ENCODE data around the gene MYLK.

The MYLK gene

DNA sequence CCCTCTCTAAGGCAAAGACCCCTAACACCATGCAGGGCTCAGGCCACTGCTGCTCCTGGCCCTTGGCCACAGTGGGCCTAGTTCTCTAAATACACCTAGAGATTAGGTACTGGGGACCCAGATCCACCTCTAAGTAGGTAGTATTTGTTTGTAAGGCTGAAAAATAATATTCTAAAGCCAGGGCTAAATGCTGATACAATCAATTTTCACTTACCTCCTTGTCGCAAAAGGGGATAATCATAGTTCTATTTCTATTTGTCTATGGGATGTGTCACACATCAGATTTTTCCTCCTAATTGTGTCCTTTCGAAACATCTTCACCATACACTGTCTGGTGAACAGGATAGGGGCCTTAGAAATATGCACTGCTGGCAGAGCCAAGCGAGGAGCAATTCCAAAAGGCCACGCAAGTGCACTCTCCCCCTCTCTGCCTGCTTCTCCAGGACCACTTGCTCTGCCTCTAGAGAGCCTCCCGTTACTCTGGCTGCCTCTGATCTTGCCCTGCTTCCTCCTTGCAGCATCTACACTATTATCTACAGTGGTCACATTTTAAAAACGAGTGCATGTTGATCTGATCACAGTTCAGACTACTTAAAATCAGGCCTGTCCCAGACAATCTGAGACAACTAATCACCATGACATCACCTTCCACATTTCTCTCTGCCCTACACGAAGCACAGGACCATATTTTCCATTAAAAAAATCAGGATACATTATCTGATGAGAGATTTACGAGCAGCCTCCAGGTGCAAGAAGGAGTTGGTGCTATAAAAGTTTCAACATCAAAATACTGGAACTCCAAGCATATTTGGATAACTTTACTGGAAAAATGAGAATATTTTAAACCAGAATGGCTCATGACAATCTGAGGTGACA is 115.4 kb downstream of the MYLK start:
- DNase-seq: no peak

DNA sequence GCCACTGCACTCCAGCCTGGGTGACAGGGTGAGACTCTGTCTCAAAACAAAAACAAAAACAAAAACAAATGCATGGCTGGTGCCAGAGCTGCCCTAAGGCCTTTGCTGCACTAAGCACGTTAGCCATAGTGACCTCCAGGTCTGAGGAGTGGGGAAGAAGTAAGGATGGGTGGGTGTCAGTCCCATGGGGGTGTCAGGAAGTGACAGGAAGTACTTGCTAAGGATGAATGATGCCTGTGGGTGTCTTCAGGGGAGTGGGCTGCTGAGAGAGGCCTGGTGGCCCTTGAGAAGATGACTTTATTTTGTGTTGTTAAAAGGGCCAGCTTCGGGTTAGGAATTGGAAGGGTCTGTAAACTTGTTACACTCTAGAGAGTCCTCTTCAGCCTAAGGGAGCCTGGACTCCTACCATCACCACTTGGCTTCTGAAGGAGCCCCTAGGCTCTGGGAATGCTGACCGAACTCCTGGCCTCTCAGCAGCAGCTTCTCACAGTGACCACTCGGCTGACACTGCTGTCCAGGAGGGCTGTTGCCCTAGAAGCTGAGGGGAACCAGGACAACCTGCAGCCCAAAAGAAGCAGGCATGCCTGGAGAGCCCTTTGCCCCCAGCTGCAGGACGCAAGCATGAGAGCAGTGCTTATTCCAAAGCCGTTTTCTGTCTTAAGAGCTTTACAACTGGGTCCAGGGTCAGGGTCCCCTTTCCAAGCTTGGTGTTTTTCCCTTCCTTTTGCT is 116.4 kb downstream of the MYLK start:
- no peak for DNase-seq

GRCh38 chr3:123767009-123767372 is 117.1 kb downstream of the MYLK start:
- no peak for DNase-seq

GRCh38 chr3:123766193-123767008 is 117.7 kb downstream of the MYLK start:
- DNase-seq: no peak

DNA sequence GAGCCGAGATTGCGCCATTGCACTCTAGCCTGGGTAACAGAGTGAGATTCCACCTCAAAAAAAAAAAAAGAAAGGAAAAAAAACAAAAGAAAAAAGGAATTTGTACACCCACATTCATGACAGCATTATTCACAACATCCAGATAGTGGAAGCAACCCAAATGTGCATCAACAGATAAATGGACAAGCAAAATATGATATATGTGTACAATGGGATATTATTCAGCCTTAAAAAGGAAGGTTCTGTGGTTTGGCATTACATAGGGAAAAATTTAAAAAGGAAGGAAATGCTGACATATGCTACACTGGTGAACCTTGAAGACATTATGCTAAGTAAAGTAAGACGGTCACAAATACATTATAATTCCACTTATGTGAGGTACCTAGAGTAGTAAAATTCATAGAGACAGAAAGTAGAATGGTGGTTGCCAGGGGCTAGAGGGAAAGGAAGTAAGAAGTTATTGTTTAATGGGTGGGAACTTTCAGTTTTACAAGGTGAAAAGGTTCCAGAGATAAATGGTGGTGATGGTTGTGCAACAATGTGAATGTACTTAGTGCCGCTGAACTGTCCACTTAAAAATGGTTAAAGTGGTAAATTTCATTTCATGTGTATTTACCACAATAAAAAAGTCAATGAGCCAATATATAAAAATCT is 118.5 kb downstream of the MYLK start:
- no peak for DNase-seq

DNA sequence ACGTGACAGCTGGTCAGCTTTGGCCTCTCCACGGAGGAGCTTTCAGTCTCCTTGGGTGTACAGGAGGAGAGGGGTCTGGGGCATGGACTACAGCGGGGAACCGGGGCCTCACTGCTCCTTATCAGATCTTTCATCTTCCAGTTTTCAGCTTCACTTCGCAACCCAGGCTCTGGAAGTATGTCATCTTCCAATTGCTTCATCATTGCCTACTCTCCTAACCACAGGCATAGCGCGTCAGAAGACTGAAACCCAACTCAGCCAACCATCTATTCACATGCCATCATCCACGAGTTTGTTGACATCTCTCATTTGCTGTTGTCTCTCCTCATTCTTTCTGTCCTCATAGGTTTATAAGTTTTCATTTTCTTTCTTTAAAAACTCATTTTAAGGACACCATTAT is 119.5 kb downstream of the MYLK start:
- no peak for DNase-seq

DNA sequence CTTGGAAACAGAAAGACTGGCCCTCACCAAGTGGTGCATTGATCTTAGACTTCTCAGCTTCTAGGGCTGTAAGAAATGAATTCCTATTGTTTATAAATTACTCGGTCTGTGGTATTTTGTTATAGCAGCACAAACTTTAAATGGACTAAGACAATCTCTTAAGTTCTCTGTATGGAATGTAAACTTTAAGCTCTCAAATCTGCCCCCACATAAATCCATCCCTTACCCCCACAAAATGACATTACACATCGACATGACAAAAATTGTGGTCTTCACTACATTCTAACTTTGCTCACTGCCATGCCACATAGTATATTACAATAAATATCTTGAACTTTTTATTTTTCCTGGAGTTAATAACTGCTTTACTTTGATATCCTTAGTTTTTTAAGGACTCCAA is 121.3 kb downstream of the MYLK start:
- no peak for DNase-seq

DNA sequence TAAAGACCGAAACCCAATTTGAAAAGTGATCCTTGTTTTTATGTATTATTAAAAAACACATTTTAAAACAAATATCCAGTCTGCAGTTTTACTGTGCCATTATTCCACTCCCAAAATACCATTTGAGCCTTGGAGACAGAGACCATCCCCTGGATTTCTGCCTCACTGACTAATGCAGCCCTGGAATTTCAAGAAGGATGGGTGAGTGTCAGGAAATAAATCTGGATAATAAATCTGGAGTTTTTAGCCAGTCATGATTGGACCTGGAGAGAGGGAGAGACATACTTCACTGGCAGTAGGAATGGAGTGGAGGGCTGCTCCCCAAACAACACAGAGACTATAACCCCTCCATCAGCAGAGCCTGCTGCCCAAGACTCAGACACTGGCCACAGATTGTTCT is 123.3 kb downstream of the MYLK start:
- DNase-seq: no peak

- no peak for DNase-seq
Observed at GRCh38 chr3:123759871-123760270, 124.3 kb downstream of the MYLK start.

DNA sequence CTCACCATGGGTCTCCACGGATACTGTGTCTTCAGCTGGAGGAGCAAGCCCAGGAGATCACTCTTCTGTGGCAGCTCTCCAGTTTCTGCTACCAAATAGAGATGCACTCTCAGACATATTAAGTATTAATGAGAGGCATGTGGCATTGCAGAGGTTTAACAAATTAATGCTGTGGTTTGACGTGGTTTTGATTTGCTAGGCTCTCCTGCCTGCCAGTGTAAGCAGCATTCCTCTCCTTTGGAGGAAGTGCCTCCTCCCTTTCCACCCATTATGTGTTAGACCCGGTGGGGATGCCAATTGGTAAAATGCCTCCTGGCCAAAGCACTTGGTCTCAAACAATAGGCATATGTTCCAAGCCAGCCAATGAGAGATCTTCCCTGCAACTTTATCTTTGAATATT is 124.8 kb downstream of the MYLK start:
- no peak for DNase-seq

DNA sequence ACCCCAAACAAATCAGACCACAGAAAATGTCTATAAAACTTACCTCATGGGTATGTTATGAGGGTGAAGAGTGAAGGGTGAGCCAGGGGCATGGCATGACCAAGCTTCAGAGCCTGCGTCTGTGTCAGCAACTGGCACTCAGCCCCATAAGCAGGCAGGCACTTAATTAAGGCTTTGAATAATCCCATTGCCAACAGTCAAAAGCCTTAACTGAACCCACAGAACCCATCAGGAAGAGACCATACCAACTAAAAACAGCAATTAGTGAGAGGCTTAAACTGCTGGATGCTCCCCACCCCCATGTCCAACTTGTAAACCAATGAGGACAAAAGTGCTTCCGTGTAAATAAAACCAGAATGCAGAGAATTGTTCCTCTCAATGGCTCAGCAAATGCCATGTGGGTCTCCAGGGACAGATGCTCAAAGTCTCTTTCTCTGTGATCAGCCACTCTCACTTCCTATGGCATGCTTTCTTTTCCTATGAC is 126.0 kb downstream of the MYLK start:
- DNase-seq: no peak

DNA sequence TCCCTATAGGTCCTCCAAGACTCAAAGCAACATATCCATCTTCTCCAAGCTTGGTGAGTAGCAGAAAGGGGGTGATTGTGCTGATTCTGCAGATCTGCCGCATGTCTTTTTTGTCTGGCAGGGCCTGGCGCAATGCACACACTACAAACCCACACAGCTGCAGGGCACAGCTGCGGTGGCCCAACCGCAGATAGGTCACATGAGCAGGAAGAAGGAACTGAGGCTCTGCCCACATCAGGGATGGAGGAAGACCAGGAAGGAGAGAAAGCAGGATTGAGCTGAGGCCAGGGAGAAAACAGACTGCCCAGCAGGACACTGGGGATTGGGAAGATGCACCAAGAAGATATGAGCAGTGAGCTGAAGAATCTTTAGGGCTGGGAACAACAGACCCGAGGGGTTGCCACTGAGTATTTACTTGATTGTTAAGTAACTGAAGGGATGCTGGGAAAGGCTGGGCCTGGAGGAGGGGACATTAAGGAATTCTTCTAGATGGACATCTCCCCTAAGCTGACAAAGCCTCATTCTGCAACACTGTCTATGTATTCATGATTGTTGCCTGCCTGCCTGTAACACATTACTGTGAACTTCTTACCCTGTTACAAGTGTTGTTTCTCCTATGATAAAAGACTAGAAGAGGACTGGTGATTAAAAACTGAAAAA is 126.7 kb downstream of the MYLK start:
- DNase-seq: no peak

GRCh38 chr3:123755501-123755900 is 128.6 kb downstream of the MYLK start:
- DNase-seq: no peak

GRCh38 chr3:123755085-123755484 is 129.0 kb downstream of the MYLK start:
- no peak for DNase-seq

- no peak for DNase-seq
Observed at GRCh38 chr3:123753286-123753685, 130.8 kb downstream of the MYLK start.

DNA sequence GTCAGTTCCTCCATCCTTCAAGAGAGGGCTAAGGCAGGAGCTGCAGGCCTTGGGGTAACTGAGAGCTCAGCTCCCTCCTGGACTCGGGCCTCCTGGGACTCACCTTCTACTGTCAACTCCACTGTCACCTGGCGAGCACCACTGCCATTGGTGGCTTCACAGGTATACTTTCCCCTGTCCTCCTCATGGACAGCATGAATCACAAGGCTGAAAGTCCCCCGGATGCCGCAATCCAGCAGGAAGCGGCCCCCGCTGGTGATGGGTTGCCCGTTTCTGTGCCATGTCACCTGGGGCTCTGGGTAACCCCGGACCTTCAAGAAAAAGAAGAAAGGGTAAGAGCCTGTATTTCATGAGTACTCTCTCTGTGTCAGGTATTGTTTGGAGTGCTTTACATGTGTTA is 131.9 kb downstream of the MYLK start:
- no peak for DNase-seq

GRCh38 chr3:123751433-123751832 is 132.7 kb downstream of the MYLK start:
- no peak for DNase-seq

DNA sequence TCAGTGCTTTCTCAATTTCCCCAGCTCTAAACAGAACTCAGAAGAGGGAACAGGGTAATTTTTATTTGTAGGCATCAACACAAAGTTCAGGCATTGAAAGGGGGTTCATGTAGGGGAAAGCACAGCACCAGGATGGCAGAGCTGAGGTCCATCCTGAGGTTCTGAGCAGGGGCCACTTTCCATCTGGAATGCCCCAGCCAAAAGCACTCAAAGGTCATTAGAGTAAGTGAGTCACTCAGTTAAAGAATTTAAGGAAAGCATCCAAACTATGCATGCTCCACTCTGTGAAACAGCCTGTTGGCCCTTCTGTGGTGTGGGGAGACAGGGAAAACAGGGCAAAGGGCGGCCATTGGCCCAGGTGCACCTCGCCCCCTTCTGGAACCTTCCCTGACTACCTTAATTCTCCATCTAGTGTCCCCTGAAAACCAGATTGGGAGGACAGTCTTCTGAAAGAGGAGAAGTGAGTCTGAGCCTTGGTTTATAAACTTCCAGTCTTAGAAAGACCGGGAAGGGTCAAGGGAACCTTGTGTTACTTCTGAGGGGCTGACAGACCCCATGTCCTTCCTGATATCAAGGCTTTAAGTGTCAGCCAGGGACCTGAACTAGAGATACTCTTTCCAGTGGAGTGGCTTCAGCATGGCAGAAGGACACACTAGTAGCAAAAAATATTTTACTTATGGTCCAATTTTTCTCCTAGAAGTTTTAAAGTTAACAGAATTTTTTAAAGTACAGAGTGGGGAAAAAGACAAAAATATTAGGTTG is 133.3 kb downstream of the MYLK start:
- no peak for DNase-seq

DNA sequence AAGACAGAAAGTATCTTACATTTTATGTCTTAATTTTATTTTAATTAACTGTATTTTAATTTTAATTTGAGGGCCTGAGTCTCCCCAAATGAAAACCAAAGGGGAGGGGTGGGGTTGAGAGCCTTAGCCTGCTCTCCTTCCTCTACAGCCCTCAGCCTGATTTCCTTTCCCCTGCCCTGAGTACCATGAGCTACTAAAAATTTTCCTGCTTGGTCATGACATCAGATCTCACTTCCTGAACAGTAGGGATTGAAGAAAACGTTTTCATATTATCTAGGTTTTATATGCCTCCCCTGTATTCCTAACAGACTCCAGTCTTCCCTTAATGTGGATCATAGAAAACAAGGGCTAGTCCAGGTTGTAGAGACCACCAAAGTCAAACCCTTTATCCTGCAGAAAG is 133.9 kb downstream of the MYLK start:
- DNase-seq: no peak

- no peak for DNase-seq
Observed at GRCh38 chr3:123749711-123750110, 134.4 kb downstream of the MYLK start.

DNA sequence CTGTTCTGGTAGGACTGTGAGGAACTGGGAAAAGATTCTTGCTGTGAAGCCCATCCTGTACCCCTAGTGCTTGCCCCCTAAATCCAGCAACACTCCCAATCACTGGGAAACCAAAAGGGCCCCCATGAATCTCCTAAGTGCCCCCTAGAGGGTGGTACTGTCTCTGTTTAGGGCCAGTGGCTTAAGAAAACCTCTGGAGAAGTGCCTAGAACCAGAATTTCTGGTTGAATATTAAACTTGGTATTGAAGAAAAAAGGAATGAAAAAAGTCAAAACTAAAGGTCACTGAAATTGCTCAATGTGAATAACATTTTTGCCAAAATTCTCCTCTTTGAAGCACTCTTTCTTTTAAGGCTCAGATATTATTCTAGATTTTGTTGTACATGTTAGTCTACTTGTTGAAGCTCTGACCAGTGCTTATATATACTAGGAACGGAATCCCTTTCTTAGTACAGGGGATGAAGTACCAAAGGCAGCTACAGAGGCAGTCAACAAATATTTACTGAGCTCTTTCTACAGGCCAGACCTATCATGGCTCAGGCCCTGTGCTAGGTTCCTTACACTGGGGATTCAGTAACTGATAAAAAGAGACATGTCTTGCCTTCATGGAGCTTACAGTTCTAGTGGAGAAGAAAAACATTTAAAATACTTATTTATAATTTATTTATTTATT is 138.8 kb downstream of the MYLK start:
- DNase-seq: no peak
